Neuronal stem cell (in vitro differentiated cells): Measurements from ENCODE around the gene CTTNBP2.

ENCODE experiments used
- DNase-seq: peaks from one replicate; pipeline ENCODE4 v3.0.0-alpha.2; 2013; ENCODE audit warnings: low spot score
- H2AFZ ChIP-seq: one replicate; pipeline ENCODE4 v1.6.1; 2013; ENCODE audit warnings: mild to moderate bottlenecking, low read length, inconsistent platforms
- H2AK5ac ChIP-seq: 2 replicates; pipeline ENCODE4 v1.6.1; 2013; ENCODE audit warnings: low read depth, mild to moderate bottlenecking, inconsistent platforms, low read length, moderate library complexity, mixed read lengths
- H2BK120ac ChIP-seq: 2 replicates; pipeline ENCODE4 v1.6.1; 2013; ENCODE audit warnings: low read depth, mild to moderate bottlenecking, inconsistent platforms, low read length, moderate library complexity, mixed read lengths
- H2BK12ac ChIP-seq: one replicate; pipeline ENCODE4 v1.6.1; 2013; ENCODE audit warnings: low read length, inconsistent platforms
- H2BK15ac ChIP-seq: 2 replicates; pipeline ENCODE4 v1.6.1; 2013; ENCODE audit warnings: mild to moderate bottlenecking, low read length, inconsistent platforms, mixed read lengths
- H2BK5ac ChIP-seq: one replicate; pipeline ENCODE4 v1.6.1; 2013; ENCODE audit warnings: inconsistent platforms, mild to moderate bottlenecking, low read length, moderate library complexity
- H3K14ac ChIP-seq: one replicate; pipeline ENCODE4 v1.6.1; 2013; ENCODE audit warnings: low read length, inconsistent platforms
- H3K18ac ChIP-seq: 2 replicates; pipeline ENCODE4 v1.6.1; 2013; ENCODE audit warnings: low read length, inconsistent platforms
- H3K23ac ChIP-seq: 2 replicates; pipeline ENCODE4 v1.6.1; 2013; ENCODE audit warnings: low read depth, mild to moderate bottlenecking, mixed read lengths, low read length, inconsistent platforms; ENCODE audit not compliant: poor library complexity
- H3K27ac ChIP-seq: replicated peaks from 3 replicates; pipeline ENCODE4 v1.5.1; 2013; ENCODE audit warnings: low read length, inconsistent platforms
- H3K27me3 ChIP-seq, 3 experiments: 2 replicates each; pipeline ENCODE4 v1.6.1; 2013; ENCODE audit warnings: low read length in 3 of 3, mild to moderate bottlenecking in 2 of 3, inconsistent platforms in 1 of 3, low read depth in 1 of 3, mixed read lengths in 1 of 3, moderate library complexity in 1 of 3; ENCODE audit not compliant: control insufficient read depth in 3 of 3, insufficient read depth in 3 of 3
- H3K36me3 ChIP-seq, 2 donors: replicated peaks in 1 of 2; 2 replicates each; pipeline ENCODE4 v1.6.1; 2013; ENCODE audit warnings: low read length in 2 of 2; ENCODE audit not compliant: control insufficient read depth in 2 of 2, insufficient read depth in 2 of 2
- H3K4ac ChIP-seq: 2 replicates; pipeline ENCODE4 v1.6.1; 2013; ENCODE audit warnings: inconsistent platforms, mild to moderate bottlenecking, low read length, moderate library complexity
- H3K4me1 ChIP-seq, 2 donors: 1 replicate in 1 of 2; 2 replicates in 1 of 2; pipeline ENCODE4 v1.6.1; 2013; ENCODE audit warnings: low read length in 2 of 2, low read depth in 1 of 2; ENCODE audit not compliant: control insufficient read depth in 2 of 2, insufficient read depth in 1 of 2
- H3K4me2 ChIP-seq: one replicate; pipeline ENCODE4 v1.6.1; 2013; ENCODE audit warnings: mild to moderate bottlenecking, low read length, inconsistent platforms; ENCODE audit not compliant: insufficient read depth, poor library complexity, severe bottlenecking
- H3K4me3 ChIP-seq, 2 donors: 2 replicates each; pipeline ENCODE4 v1.5.1; 2013; ENCODE audit warnings: low read length in 2 of 2, mild to moderate bottlenecking in 2 of 2, inconsistent platforms in 1 of 2, moderate library complexity in 1 of 2
- H3K79me1 ChIP-seq: one replicate; pipeline ENCODE4 v1.6.1; 2013; ENCODE audit warnings: low read depth, mild to moderate bottlenecking, inconsistent platforms, low read length, moderate library complexity
- H3K9ac ChIP-seq: one replicate; pipeline ENCODE4 v1.6.1; 2013; ENCODE audit warnings: mild to moderate bottlenecking, low read depth, low read length, inconsistent platforms; ENCODE audit not compliant: poor library complexity
- H3K9me3 ChIP-seq, 2 donors: replicated peaks in 1 of 2; 2 replicates each; pipeline versions ENCODE3 to v1.6.1; 2013; ENCODE audit warnings: low read length in 2 of 2, mild to moderate bottlenecking in 2 of 2, inconsistent platforms in 1 of 2, low read depth in 1 of 2, mixed read lengths in 1 of 2, moderate library complexity in 1 of 2; ENCODE audit not compliant: control insufficient read depth in 2 of 2, insufficient read depth in 1 of 2
- H4K8ac ChIP-seq: one replicate; pipeline ENCODE4 v1.6.1; 2013; ENCODE audit warnings: low read depth, mild to moderate bottlenecking, inconsistent platforms, low read length, moderate library complexity
- H4K91ac ChIP-seq: one replicate; pipeline ENCODE4 v1.6.1; 2013; ENCODE audit warnings: low read length, low read depth, mild to moderate bottlenecking, inconsistent platforms; ENCODE audit not compliant: poor library complexity
- WGBS, 2 donors: extraction: QIAGEN DNeasy Blood & Tissue Kit; methylation state at CpG; one replicate each; pipeline ENCODE4 v1.1.7; 2013; ENCODE audit warnings: missing lambda C conversion rate in 2 of 2, mixed read lengths in 1 of 2; ENCODE audit not compliant: insufficient read length in 2 of 2, insufficient replicate concordance in 1 of 2; ENCODE audit errors: extremely low coverage in 2 of 2; 5-methylcytosine and 5-hydroxymethylcytosine counted together

The CTTNBP2 gene

DNA sequence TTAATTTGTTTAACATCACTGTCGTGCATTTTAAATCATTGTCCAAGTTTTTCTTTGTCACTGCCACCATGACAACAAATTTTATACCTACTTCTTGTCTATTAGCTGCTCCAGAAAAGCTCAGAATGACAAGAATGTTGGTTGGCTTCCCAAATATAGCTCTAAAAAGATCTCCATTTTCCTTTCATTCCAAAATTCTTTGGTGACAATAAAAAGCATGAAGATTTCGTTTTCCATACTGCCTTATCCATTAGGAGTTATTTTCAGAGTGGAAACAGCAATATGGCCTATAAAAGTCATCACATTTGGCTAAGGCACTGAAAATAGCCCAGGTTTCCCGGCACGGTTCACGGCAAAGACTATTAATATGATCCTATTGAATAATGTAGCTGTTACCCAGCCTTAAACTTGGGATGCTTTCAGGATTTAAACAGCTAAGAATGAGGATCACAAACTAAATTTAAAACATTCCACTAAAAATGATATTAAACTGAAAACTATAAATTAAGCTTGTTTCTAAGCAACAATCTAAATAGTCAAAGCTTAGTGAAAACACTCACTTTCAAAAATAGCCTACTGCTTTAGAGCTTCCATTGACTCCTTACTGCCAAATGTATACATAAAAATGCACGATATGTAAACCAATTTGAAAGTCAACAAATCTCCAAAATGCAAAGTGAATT is 2.7 kb downstream of the CTTNBP2 start:
- no peak overlapping the region for H4K91ac ChIP-seq
- no peak overlapping the region for H2BK12ac ChIP-seq
- no peaks in the 10 kb centered on the region for H3K9me3 ChIP-seq
- H2AK5ac ChIP-seq = no peak overlapping the region
- H3K18ac ChIP-seq = no peak overlapping the region
- H2AFZ ChIP-seq = no peak overlapping the region
- no peak overlapping the region for H3K4me3 ChIP-seq
- no peak overlapping the region for H2BK15ac ChIP-seq
- H3K4me2 ChIP-seq = no peak overlapping the region
- H2BK120ac ChIP-seq = no peak overlapping the region
- no peak overlapping the region for H3K9ac ChIP-seq
- peaks cover 0 to 23% (median 0%) of the 10 kb centered on the region in 3 experiments for H3K27me3 ChIP-seq
- no peak overlapping the region for H3K4ac ChIP-seq
- H3K79me1 ChIP-seq = no peaks in the 10 kb centered on the region
- H4K8ac ChIP-seq = no peak overlapping the region
- no peak overlapping the region for H3K27ac ChIP-seq
- H2BK5ac ChIP-seq = no peak overlapping the region
- H3K36me3 ChIP-seq = no peaks in the 10 kb centered on the region
- H3K23ac ChIP-seq = no peak overlapping the region
- peaks cover 5 to 7% of the 10 kb centered on the region in 2 donors for H3K4me1 ChIP-seq
- no CpG with 5 or more reads among the region's 6 CpGs for WGBS, 2 donors
- H3K14ac ChIP-seq = no peak overlapping the region
- DNase-seq = no peak

DNA sequence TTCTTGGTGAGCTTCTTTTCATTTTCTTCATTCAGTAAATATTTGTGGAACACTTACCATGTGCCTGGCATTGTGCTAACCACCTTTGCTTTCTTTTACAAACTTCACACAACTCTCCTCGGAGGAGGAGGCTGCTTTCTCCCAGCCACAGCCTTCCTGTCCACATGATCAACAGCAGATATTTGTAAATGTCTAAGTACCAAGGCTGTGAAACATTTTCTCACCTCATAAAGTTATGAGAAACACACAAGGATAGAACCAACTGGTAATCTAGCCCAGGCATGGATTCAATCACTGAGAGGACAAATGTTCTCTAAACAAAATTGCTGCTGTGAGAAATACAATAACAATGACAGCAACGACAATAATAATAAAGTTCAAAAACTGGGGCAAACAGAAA is 3.9 kb downstream of the CTTNBP2 start:
- H3K27me3 ChIP-seq = peaks cover 0 to 19% (median 0%) of the 10 kb centered on the region in 3 experiments
- H3K4me2 ChIP-seq = no peak overlapping the region
- no peak overlapping the region for H3K4me3 ChIP-seq
- no peaks in the 10 kb centered on the region for H3K36me3 ChIP-seq
- no peak overlapping the region for H3K18ac ChIP-seq
- H3K14ac ChIP-seq = no peak overlapping the region
- H3K9me3 ChIP-seq = no peaks in the 10 kb centered on the region
- H2BK120ac ChIP-seq = no peak overlapping the region
- no peak overlapping the region for H4K91ac ChIP-seq
- DNase-seq = no peak
- WGBS, 2 donors = no CpG with 5 or more reads among the region's 2 CpGs
- no peak overlapping the region for H2AK5ac ChIP-seq
- H2BK12ac ChIP-seq = no peak overlapping the region
- H3K27ac ChIP-seq = no peak overlapping the region
- H4K8ac ChIP-seq = no peak overlapping the region
- no peak overlapping the region for H2AFZ ChIP-seq
- no peak overlapping the region for H2BK5ac ChIP-seq
- no peak overlapping the region for H3K9ac ChIP-seq
- H2BK15ac ChIP-seq = no peak overlapping the region
- peaks cover 5 to 7% of the 10 kb centered on the region in 2 donors for H3K4me1 ChIP-seq
- H3K79me1 ChIP-seq = no peaks in the 10 kb centered on the region
- H3K23ac ChIP-seq = no peak overlapping the region
- no peak overlapping the region for H3K4ac ChIP-seq

DNA sequence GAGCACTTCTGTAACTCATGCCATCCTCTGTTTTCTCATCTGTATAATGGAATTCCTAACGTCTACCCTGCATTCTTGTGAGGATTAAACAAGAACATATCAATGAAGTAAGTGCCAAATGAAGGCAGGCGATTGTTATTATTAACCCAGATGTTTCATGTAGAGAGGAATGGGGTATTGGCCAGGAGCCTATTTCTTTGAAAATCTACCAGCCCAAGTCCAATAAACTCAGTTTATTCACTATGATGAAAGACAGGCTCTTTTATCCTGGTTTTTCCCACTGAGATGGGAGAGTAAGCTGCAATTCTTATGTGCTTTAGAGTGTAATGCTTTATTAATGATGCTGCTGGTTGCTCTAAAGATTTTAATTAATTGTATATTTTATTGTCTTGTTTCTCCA is 9.6 kb downstream of the CTTNBP2 start:
- H3K36me3 ChIP-seq = no peaks in the 10 kb centered on the region
- H2BK12ac ChIP-seq = no peak overlapping the region
- H2AK5ac ChIP-seq = no peak overlapping the region
- no peak overlapping the region for H4K8ac ChIP-seq
- H3K9ac ChIP-seq = no peak overlapping the region
- no peak overlapping the region for H3K4me3 ChIP-seq
- H3K4ac ChIP-seq = no peak overlapping the region
- peaks cover 2 to 4% of the 10 kb centered on the region in 2 donors for H3K4me1 ChIP-seq
- H3K23ac ChIP-seq = no peak overlapping the region
- WGBS, 2 donors = no CpG with 5 or more reads among the region's 2 CpGs
- no peak for DNase-seq
- H3K9me3 ChIP-seq = no peaks in the 10 kb centered on the region
- no peak overlapping the region for H3K27ac ChIP-seq
- H4K91ac ChIP-seq = no peak overlapping the region
- no peaks in the 10 kb centered on the region for H3K27me3 ChIP-seq
- no peak overlapping the region for H2AFZ ChIP-seq
- H2BK5ac ChIP-seq = no peak overlapping the region
- H3K14ac ChIP-seq = no peak overlapping the region
- peaks cover 3% of the 10 kb centered on the region for H3K79me1 ChIP-seq
- no peak overlapping the region for H3K18ac ChIP-seq
- no peak overlapping the region for H3K4me2 ChIP-seq
- no peak overlapping the region for H2BK15ac ChIP-seq
- H2BK120ac ChIP-seq = no peak overlapping the region

DNA sequence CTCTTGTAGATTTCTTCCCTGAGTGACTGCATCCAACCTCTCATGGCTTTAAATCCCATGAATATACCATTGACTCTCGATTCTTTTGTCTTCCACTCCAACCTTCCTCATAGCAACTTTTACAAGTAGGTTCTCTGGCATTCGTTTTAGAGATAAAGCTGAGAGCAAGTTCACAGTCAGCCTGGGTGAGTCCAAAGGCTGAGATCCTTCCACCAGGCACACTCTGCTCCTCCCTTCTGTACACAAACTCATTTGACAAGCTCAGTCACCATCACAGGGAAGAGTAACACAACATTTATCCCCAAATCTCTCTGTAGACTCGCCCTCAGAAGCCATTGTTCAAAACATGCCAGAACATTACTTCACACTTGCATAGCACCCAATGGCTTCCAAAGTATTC is 10.9 kb downstream of the CTTNBP2 start:
- Histone ChIP-seq H3K9me3 (no peaks in the 10 kb centered on the region), H3K79me1 (peaks cover 3% of the 10 kb centered on the region), H2BK12ac (no peak overlapping the region), H2AK5ac (no peak overlapping the region), H3K9ac (no peak overlapping the region), H3K4me2 (no peak overlapping the region), H2AFZ (no peak overlapping the region), H3K14ac (no peak overlapping the region), H3K36me3 (no peaks in the 10 kb centered on the region), H2BK15ac (no peak overlapping the region), H4K8ac (no peak overlapping the region), H3K27me3 (no peaks in the 10 kb centered on the region), H2BK5ac (no peak overlapping the region), H3K4me1 (no peaks in the 10 kb centered on the region), H3K23ac (no peak overlapping the region), H3K27ac (no peak overlapping the region), H3K18ac (no peak overlapping the region), H4K91ac (no peak overlapping the region), H3K4ac (no peak overlapping the region), H2BK120ac (no peak overlapping the region), H3K4me3 (no peak overlapping the region)
- WGBS, 2 donors = no CpG with 5 or more reads among the region's 3 CpGs
- no peak for DNase-seq
